ENCODE measurements around the gene ACTN1. TPM values are rescaled to one million over a fixed set of nuclear protein-coding genes. Genes with fewer than 3 reads are reported as not detected.
"Not testable (repeated sequence)": the region's sequence is repeated elsewhere in the genome, so short reads cannot be mapped to it uniquely, and the experiment has no call there.

Gene ACTN1
- total RNA-seq, 1 donor from 2014 or later, result 77.1 TPM

DNA sequence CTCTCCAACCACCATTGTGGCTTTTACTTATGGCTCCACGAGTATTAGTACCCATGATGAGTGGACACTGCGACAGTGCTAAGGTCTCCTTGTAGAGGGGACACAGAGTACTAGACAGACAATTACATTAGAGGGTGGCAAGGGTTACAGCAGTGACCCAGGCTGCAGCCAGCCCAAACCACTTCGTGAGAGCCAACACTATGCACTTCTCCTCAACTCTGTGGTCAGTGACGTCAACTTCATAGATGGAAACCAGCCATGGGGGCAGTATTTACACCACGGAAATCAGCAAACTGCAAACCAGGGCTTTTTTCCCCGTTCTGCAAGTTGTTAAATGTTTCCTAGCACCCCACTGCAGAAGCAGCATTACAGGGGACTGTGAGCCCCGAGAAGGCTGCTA, 124.7 kb downstream of the ACTN1 start:
- TF ChIP-seq, protein P1, sequence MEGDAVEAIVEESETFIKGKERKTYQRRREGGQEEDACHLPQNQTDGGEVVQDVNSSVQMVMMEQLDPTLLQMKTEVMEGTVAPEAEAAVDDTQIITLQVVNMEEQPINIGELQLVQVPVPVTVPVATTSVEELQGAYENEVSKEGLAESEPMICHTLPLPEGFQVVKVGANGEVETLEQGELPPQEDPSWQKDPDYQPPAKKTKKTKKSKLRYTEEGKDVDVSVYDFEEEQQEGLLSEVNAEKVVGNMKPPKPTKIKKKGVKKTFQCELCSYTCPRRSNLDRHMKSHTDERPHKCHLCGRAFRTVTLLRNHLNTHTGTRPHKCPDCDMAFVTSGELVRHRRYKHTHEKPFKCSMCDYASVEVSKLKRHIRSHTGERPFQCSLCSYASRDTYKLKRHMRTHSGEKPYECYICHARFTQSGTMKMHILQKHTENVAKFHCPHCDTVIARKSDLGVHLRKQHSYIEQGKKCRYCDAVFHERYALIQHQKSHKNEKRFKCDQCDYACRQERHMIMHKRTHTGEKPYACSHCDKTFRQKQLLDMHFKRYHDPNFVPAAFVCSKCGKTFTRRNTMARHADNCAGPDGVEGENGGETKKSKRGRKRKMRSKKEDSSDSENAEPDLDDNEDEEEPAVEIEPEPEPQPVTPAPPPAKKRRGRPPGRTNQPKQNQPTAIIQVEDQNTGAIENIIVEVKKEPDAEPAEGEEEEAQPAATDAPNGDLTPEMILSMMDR (conservative IDR thresholded peaks at IDR 0.05), result no peak
- Mint-ChIP-seq H3K27ac (ENCODE audit: unreplicated experiment) (no peak overlapping the region), H3K4me3 (no peak overlapping the region), H3K9me3 (no peaks in the 10 kb centered on the region), H3K4me1 (peaks cover 5% of the 10 kb centered on the region), H3K27me3 (ENCODE audit: low read depth) (no peaks in the 10 kb centered on the region), H3K36me3 (ENCODE audit: low read depth) (no peaks in the 10 kb centered on the region)
- DNase-seq (ENCODE audit: low read depth, low spot score), result no peak

DNA sequence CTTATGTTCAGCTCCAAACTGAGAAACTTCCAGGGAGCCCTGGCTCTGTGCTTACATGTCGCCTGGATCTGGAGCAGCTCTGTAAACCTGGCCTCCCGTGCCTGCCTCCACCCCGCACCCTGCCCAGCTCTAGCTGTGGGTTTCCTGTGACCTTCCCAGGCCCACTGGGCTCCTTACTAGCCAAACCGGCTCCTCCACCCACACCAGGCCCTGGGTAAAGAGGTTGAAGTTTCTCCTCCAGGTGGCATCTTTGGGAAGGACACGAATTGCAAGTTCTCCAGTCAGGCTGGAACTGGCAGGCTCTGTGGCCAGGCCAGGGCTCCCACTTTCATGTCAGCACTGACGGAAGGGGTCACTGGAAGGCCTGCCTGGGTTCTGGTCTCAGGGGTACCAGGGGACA, 125.4 kb downstream of the ACTN1 start:
- no peak overlapping the region for H3K27ac Mint-ChIP-seq (ENCODE audit: unreplicated experiment)
- DNase-seq (ENCODE audit: low read depth, low spot score), result no peak
- no peaks in the 10 kb centered on the region for H3K9me3 Mint-ChIP-seq
- no peaks in the 10 kb centered on the region for H3K36me3 Mint-ChIP-seq (ENCODE audit: low read depth)
- TF ChIP-seq, protein P1 (conservative IDR thresholded peaks at IDR 0.05), result no peak
- H3K27me3 Mint-ChIP-seq (ENCODE audit: low read depth), result no peaks in the 10 kb centered on the region
- H3K4me1 Mint-ChIP-seq, result peaks cover 5% of the 10 kb centered on the region
- H3K4me3 Mint-ChIP-seq, result no peak overlapping the region

- H3K4me3 Mint-ChIP-seq; H3K27me3 Mint-ChIP-seq (ENCODE audit: low read depth); H3K27ac Mint-ChIP-seq (ENCODE audit: unreplicated experiment); H3K36me3 Mint-ChIP-seq (ENCODE audit: low read depth); H3K4me1 Mint-ChIP-seq; DNase-seq (ENCODE audit: low read depth, low spot score); H3K9me3 Mint-ChIP-seq: not testable (repeated sequence)
These were observed 126.6 kb downstream of the ACTN1 start for GRCh38 chr14:68852493-68852892.

- no peak overlapping the region for H3K27ac Mint-ChIP-seq (ENCODE audit: unreplicated experiment)
- H3K36me3 Mint-ChIP-seq (ENCODE audit: low read depth), result no peaks in the 10 kb centered on the region
- H3K4me3 Mint-ChIP-seq, result no peak overlapping the region
- peaks cover 5% of the 10 kb centered on the region for H3K4me1 Mint-ChIP-seq
- TF ChIP-seq, protein P1 (conservative IDR thresholded peaks at IDR 0.05), result no peak
- H3K9me3 Mint-ChIP-seq, result no peaks in the 10 kb centered on the region
- H3K27me3 Mint-ChIP-seq (ENCODE audit: low read depth), result no peaks in the 10 kb centered on the region
- DNase-seq (ENCODE audit: low read depth, low spot score), result no peak
These were observed 128.0 kb downstream of the ACTN1 start for GRCh38 chr14:68851078-68851477.

DNA sequence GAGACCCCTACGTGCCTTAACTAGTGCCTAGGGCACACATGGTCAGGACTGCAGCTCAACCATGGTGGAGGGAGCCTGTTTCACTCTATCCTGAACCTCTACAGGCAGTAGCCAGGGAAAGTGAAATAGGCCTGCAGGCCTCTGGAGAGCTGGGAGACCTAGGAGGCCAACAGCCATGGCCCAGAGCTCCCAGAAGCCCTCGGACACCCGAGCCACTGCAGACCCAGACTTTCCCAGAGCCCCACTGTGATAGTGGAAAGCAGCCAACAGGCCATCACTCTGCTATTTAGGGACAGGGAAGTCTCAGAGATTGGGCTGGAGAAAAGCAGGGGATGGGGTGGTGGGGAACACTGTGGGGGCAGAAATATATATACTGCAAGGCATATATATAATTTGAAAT, 129.7 kb downstream of the ACTN1 start:
- TF ChIP-seq, protein P1 (conservative IDR thresholded peaks at IDR 0.05), result no peak
- H3K36me3 Mint-ChIP-seq (ENCODE audit: low read depth), result peaks cover 4% of the 10 kb centered on the region
- H3K4me1 Mint-ChIP-seq, result peaks cover 4% of the 10 kb centered on the region
- H3K27ac Mint-ChIP-seq (ENCODE audit: unreplicated experiment), result no peak overlapping the region
- no peak overlapping the region for H3K4me3 Mint-ChIP-seq
- H3K9me3 Mint-ChIP-seq, result peaks cover 5% of the 10 kb centered on the region
- DNase-seq (ENCODE audit: low read depth, low spot score), result no peak
- H3K27me3 Mint-ChIP-seq (ENCODE audit: low read depth), result no peaks in the 10 kb centered on the region

GRCh38 chr14:68848253-68848652, 130.8 kb downstream of the ACTN1 start:
- no peak for DNase-seq (ENCODE audit: low read depth, low spot score)
- TF ChIP-seq, protein P1 (conservative IDR thresholded peaks at IDR 0.05), result no peak
- Mint-ChIP-seq H3K36me3 (ENCODE audit: low read depth) (peaks cover 5% of the 10 kb centered on the region), H3K27ac (ENCODE audit: unreplicated experiment) (no peak overlapping the region), H3K4me3 (no peak overlapping the region), H3K27me3 (ENCODE audit: low read depth) (no peaks in the 10 kb centered on the region), H3K9me3 (peaks cover 6% of the 10 kb centered on the region), H3K4me1 (peaks cover 16% of the 10 kb centered on the region)

GRCh38 chr14:68847640-68848039, 131.5 kb downstream of the ACTN1 start:
- not testable (repeated sequence) for H3K27ac Mint-ChIP-seq (ENCODE audit: unreplicated experiment); H3K9me3 Mint-ChIP-seq; H3K4me3 Mint-ChIP-seq; H3K36me3 Mint-ChIP-seq (ENCODE audit: low read depth); DNase-seq (ENCODE audit: low read depth, low spot score); H3K27me3 Mint-ChIP-seq (ENCODE audit: low read depth)
- H3K4me1 Mint-ChIP-seq, result peaks cover 20% of the 10 kb centered on the region
